ENCODE results near the gene PCP2. TPM values are rescaled to one million over a fixed set of nuclear protein-coding genes. Genes with fewer than 3 reads are reported as not detected.

Gene PCP2
- total RNA-seq, 1 experiment from 2014 or later, result not detected

DNA sequence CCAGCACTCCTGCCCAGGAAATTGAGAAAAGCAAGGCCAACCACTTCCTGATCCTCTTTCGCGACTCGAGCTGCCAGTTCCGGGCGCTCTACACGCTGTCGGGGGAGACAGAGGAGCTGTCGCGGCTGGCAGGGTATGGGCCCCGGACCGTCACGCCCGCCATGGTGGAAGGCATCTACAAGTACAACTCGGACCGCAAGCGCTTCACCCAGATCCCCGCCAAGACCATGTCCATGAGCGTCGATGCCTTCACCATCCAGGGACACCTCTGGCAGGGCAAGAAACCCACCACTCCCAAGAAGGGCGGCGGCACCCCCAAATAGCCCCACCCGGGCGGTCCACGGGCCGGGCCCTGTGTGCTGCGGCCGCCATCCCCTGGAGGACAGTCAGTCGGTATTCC, 15.8 kb downstream of the PCP2 start:
- no peak for ATAC-seq
- intact Hi-C loops (cut with micrococcal nuclease; ENCODE audit: unreplicated experiment), result no loop called here
- Histone ChIP-seq H3K4me1 (ENCODE audit: control insufficient read depth, insufficient read depth, low read length) (no peaks in the 10 kb centered on the region), H3K27me3 (ENCODE audit: control insufficient read depth, insufficient read depth, low read length) (no peaks in the 10 kb centered on the region), H3K9me3 (ENCODE audit: control insufficient read depth, insufficient read depth, low read depth, low read length) (no peaks in the 10 kb centered on the region), H3K27ac (ENCODE audit: low read length) (no peak overlapping the region), H3K4me3 (ENCODE audit: low read depth in 2 of 2, low read length in 2 of 2) (no peak overlapping the region), H3K36me3 (ENCODE audit: control insufficient read depth, insufficient read depth, low read length) (no peaks in the 10 kb centered on the region)
- no peak for TF ChIP-seq TCF7L2 (IDR thresholded peaks at IDR 0.05; ENCODE audit: low read depth, low read length)
- TF ChIP-seq POLR2AphosphoS5 (IDR thresholded peaks at IDR 0.05; ENCODE audit: low read depth, low read length), result no peak
- no peak for TF ChIP-seq SIN3A (IDR thresholded peaks at IDR 0.05; ENCODE audit: borderline replicate concordance, insufficient read depth, low read depth, low read length)
- TF ChIP-seq, protein P1, sequence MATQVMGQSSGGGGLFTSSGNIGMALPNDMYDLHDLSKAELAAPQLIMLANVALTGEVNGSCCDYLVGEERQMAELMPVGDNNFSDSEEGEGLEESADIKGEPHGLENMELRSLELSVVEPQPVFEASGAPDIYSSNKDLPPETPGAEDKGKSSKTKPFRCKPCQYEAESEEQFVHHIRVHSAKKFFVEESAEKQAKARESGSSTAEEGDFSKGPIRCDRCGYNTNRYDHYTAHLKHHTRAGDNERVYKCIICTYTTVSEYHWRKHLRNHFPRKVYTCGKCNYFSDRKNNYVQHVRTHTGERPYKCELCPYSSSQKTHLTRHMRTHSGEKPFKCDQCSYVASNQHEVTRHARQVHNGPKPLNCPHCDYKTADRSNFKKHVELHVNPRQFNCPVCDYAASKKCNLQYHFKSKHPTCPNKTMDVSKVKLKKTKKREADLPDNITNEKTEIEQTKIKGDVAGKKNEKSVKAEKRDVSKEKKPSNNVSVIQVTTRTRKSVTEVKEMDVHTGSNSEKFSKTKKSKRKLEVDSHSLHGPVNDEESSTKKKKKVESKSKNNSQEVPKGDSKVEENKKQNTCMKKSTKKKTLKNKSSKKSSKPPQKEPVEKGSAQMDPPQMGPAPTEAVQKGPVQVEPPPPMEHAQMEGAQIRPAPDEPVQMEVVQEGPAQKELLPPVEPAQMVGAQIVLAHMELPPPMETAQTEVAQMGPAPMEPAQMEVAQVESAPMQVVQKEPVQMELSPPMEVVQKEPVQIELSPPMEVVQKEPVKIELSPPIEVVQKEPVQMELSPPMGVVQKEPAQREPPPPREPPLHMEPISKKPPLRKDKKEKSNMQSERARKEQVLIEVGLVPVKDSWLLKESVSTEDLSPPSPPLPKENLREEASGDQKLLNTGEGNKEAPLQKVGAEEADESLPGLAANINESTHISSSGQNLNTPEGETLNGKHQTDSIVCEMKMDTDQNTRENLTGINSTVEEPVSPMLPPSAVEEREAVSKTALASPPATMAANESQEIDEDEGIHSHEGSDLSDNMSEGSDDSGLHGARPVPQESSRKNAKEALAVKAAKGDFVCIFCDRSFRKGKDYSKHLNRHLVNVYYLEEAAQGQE (IDR thresholded peaks at IDR 0.05; ENCODE audit: insufficient read depth in 1 of 2, low read depth in 2 of 2, low read length in 1 of 2), result no peak
- TF ChIP-seq, protein P2, sequence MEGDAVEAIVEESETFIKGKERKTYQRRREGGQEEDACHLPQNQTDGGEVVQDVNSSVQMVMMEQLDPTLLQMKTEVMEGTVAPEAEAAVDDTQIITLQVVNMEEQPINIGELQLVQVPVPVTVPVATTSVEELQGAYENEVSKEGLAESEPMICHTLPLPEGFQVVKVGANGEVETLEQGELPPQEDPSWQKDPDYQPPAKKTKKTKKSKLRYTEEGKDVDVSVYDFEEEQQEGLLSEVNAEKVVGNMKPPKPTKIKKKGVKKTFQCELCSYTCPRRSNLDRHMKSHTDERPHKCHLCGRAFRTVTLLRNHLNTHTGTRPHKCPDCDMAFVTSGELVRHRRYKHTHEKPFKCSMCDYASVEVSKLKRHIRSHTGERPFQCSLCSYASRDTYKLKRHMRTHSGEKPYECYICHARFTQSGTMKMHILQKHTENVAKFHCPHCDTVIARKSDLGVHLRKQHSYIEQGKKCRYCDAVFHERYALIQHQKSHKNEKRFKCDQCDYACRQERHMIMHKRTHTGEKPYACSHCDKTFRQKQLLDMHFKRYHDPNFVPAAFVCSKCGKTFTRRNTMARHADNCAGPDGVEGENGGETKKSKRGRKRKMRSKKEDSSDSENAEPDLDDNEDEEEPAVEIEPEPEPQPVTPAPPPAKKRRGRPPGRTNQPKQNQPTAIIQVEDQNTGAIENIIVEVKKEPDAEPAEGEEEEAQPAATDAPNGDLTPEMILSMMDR (IDR thresholded peaks at IDR 0.05), result no peak
- no TSS peak for BruUV-seq (replicated peaks)
- in situ Hi-C loops (cut with HindIII; ENCODE audit: low pct_unique_long_range_greater_than_20kb, low sequenced_read_pairs), result no loop called here
- no peak for DNase-seq (ENCODE audit: low read depth, low spot score)
- ChIA-PET POLR2A (no interaction called here), CTCF (no interaction called here)

DNA sequence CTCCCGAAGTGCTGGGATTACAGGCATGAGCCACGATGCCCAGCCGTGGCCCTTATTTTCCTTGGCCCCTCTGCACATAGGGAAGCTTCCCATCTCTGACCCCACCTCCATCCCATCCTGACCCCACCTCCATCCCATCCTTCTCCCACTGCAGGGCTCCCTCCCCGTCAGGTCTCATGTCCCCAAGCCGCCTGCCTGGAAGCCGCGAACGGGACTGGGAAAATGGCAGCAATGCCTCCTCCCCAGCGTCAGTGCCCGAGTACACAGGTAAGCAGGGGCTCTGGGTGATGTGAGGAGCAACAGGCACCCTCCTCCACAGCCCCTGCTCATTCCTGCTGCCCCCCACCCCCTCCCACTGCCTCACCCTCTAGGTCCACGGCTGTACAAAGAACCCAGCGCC, 16.3 kb downstream of the PCP2 start:
- POLR2A ChIA-PET, result no interaction called here
- BruUV-seq (replicated peaks), result no TSS peak
- Histone ChIP-seq H3K27me3 (ENCODE audit: control insufficient read depth, insufficient read depth, low read length) (no peaks in the 10 kb centered on the region), H3K9me3 (ENCODE audit: control insufficient read depth, insufficient read depth, low read depth, low read length) (no peaks in the 10 kb centered on the region), H3K4me3 (ENCODE audit: low read depth in 2 of 2, low read length in 2 of 2) (no peak overlapping the region), H3K4me1 (ENCODE audit: control insufficient read depth, insufficient read depth, low read length) (no peaks in the 10 kb centered on the region), H3K36me3 (ENCODE audit: control insufficient read depth, insufficient read depth, low read length) (no peaks in the 10 kb centered on the region), H3K27ac (ENCODE audit: low read length) (no peak overlapping the region)
- intact Hi-C loops (cut with micrococcal nuclease; ENCODE audit: unreplicated experiment) (no loop called here), in situ Hi-C loops (cut with HindIII; ENCODE audit: low pct_unique_long_range_greater_than_20kb, low sequenced_read_pairs) (no loop called here)
- TF ChIP-seq POLR2AphosphoS5 (IDR thresholded peaks at IDR 0.05; ENCODE audit: low read depth, low read length) (no peak), SIN3A (IDR thresholded peaks at IDR 0.05; ENCODE audit: borderline replicate concordance, insufficient read depth, low read depth, low read length) (no peak), TCF7L2 (IDR thresholded peaks at IDR 0.05; ENCODE audit: low read depth, low read length) (no peak)
- TF ChIP-seq, protein P1 (IDR thresholded peaks at IDR 0.05; ENCODE audit: insufficient read depth in 1 of 2, low read depth in 2 of 2, low read length in 1 of 2), result no peak
- TF ChIP-seq, protein P2 (IDR thresholded peaks at IDR 0.05), result no peak
- no peak for DNase-seq (ENCODE audit: low read depth, low spot score)
- CTCF ChIA-PET, result no interaction called here
- ATAC-seq, result no peak
